Measurements from ENCODE around the gene CYP2W1. TPM values are rescaled to one million over a fixed set of nuclear protein-coding genes. Genes with fewer than 3 reads are reported as not detected.

CYP2W1 gene, protein sequence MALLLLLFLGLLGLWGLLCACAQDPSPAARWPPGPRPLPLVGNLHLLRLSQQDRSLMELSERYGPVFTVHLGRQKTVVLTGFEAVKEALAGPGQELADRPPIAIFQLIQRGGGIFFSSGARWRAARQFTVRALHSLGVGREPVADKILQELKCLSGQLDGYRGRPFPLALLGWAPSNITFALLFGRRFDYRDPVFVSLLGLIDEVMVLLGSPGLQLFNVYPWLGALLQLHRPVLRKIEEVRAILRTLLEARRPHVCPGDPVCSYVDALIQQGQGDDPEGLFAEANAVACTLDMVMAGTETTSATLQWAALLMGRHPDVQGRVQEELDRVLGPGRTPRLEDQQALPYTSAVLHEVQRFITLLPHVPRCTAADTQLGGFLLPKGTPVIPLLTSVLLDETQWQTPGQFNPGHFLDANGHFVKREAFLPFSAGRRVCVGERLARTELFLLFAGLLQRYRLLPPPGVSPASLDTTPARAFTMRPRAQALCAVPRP
- total RNA-seq = not detected

DNA sequence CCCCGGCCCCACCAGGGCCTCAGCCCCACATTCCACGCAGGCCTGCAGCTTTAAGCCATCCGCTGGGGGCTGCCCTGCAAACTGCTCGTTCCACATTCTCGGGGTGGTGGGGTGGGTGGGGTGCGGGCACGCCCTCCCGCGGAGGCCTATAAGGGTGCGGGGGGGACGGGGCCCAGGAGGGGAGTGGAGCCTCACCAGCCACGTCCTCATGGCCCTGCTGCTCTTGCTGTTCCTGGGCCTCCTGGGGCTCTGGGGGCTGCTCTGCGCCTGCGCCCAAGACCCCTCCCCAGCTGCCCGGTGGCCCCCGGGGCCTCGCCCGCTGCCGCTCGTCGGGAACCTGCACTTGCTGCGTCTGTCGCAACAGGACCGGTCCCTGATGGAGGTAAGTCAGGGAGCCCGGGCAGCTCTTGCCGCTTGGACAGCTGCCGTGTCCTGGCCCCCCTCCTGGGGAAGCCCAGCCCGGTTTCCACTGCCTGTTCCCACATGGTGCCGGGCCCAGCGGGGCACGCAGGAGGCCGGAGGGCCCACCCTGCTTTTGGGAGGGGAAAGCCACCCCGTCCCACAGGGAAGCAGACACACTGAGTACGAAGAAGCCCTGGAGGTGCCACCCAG is at the start of gene CYP2W1:
Gene CYP2W1 (plus strand): TSS at position 178 of the 612 bp plus-strand sequence. CDS start 31 bp downstream, at position 209.
- Histone ChIP-seq H3K4me1 (no peaks in the 10 kb centered on the region), H3K27me3 (peaks cover 35 to 51% (median 38%) of the 10 kb centered on the region in 3 donors), H3K27ac (no peak within 1 kb of the TSS), H3K4me3 (no peak within 1 kb of the TSS), H3K9me3 (no peaks in the 10 kb centered on the region), H3K36me3 (no peaks in the 10 kb centered on the region)
- intact Hi-C loops (cut with DNase I; ENCODE audit: low total_unique reads) = no loop called here
- in situ Hi-C loops (cut with MboI; ENCODE audit: low sequenced_read_pairs in 4 of 4) = loop anchor here in 2 of 4 donors (25.0 kb wide), 1 partner anchor 179 kb away; the partner anchor contains the start of gene ZFAND2A (in 2 of the 2)
- no peak for DNase-seq
- TF ChIP-seq CTCF (IDR thresholded peaks at IDR 0.05 in 4 of 5, conservative IDR thresholded peaks at IDR 0.05 in 1 of 5) (no peak), POLR2A (IDR thresholded peaks at IDR 0.05) (no peak)
- ATAC-seq = no peak

DNA sequence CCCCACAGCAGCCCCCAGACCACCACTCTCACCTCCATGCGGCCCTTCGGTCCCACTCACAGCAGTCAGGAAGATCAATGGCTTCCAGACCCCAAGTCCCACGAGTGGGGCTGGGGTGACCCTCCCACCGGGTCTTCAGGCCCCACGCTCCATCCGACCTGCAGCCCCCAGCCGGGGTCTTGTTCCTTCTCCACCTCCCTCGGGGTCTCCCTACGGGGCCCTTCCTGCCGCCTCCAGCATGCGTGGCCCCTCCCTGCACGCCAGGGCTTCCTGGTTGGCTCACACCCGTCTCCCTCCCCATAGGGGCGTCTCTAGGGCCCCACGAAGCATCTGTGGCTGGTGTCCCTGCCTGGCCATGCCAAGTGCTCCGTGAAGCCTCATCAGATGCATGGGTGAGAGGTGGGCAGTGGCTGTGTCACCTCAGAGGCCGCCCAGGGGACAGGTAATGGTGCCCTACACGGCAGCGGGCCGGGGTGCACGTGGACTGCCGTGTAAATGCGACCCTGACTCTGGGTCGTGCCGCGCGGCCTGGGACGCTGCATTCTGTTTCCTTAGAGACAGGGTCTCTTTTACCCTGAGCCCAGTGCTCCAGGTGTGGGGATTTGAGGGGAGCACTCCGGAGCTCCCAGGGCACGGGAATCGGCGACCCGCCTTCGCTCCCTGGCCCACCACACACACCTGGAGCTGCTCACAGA is 48.4 kb upstream of the CYP2W1 start:
- Histone ChIP-seq H3K27me3 (peaks cover 0 to 3% (median 0%) of the 10 kb centered on the region in 3 donors), H3K4me3 (no peak overlapping the region), H3K4me1 (no peaks in the 10 kb centered on the region), H3K27ac (no peak overlapping the region), H3K9me3 (no peaks in the 10 kb centered on the region), H3K36me3 (no peaks in the 10 kb centered on the region)
- DNase-seq (no peak), ATAC-seq (no peak)
- no peak for TF ChIP-seq CTCF (IDR thresholded peaks at IDR 0.05 in 4 of 5, conservative IDR thresholded peaks at IDR 0.05 in 1 of 5)
- TF ChIP-seq POLR2A (IDR thresholded peaks at IDR 0.05) = no peak
- in situ Hi-C loops (cut with MboI; ENCODE audit: low sequenced_read_pairs in 4 of 4) = no loop called here
- intact Hi-C loops (cut with DNase I; ENCODE audit: low total_unique reads) = no loop called here

GRCh38 chr7:935164-935873 is 47.7 kb upstream of the CYP2W1 start:
- DNase-seq (no peak), ATAC-seq (no peak)
- in situ Hi-C loops (cut with MboI; ENCODE audit: low sequenced_read_pairs in 4 of 4) (no loop called here), intact Hi-C loops (cut with DNase I; ENCODE audit: low total_unique reads) (no loop called here)
- no peaks in the 10 kb centered on the region for H3K9me3 ChIP-seq
- no peaks in the 10 kb centered on the region for H3K4me1 ChIP-seq
- peaks cover 0 to 8% (median 2%) of the 10 kb centered on the region in 3 donors for H3K27me3 ChIP-seq
- TF ChIP-seq POLR2A (IDR thresholded peaks at IDR 0.05) = no peak
- no peak for TF ChIP-seq CTCF (IDR thresholded peaks at IDR 0.05 in 4 of 5, conservative IDR thresholded peaks at IDR 0.05 in 1 of 5)
- H3K4me3 ChIP-seq = no peak overlapping the region
- no peaks in the 10 kb centered on the region for H3K36me3 ChIP-seq
- no peak overlapping the region for H3K27ac ChIP-seq

- intact Hi-C loops (cut with DNase I; ENCODE audit: low total_unique reads) = no loop called here
- ATAC-seq = no peak
These were observed 47.1 kb upstream of the CYP2W1 start for GRCh38 chr7:935874-936385.

More at GRCh38 chr7:935874-936385, 47.1 kb upstream of the CYP2W1 start:
- no peak overlapping the region for H3K4me3 ChIP-seq
- H3K9me3 ChIP-seq = no peaks in the 10 kb centered on the region
- TF ChIP-seq POLR2A (IDR thresholded peaks at IDR 0.05) (no peak), CTCF (IDR thresholded peaks at IDR 0.05 in 4 of 5, conservative IDR thresholded peaks at IDR 0.05 in 1 of 5) (no peak)
- no peaks in the 10 kb centered on the region for H3K36me3 ChIP-seq
- in situ Hi-C loops (cut with MboI; ENCODE audit: low sequenced_read_pairs in 4 of 4) = no loop called here
- DNase-seq = no peak
- H3K27ac ChIP-seq = no peak overlapping the region
- peaks cover 0 to 10% (median 3%) of the 10 kb centered on the region in 3 donors for H3K27me3 ChIP-seq
- H3K4me1 ChIP-seq = no peaks in the 10 kb centered on the region

Data from gastrocnemius medialis (tissue), 4 donors.